ENCODE data around the gene DHX30. TPM values are rescaled to one million over a fixed set of nuclear protein-coding genes. Genes with fewer than 3 reads are reported as not detected.

Gene DHX30
- total RNA-seq, 2 experiments from 2014 or later, result 96.6 to 102 TPM

DNA sequence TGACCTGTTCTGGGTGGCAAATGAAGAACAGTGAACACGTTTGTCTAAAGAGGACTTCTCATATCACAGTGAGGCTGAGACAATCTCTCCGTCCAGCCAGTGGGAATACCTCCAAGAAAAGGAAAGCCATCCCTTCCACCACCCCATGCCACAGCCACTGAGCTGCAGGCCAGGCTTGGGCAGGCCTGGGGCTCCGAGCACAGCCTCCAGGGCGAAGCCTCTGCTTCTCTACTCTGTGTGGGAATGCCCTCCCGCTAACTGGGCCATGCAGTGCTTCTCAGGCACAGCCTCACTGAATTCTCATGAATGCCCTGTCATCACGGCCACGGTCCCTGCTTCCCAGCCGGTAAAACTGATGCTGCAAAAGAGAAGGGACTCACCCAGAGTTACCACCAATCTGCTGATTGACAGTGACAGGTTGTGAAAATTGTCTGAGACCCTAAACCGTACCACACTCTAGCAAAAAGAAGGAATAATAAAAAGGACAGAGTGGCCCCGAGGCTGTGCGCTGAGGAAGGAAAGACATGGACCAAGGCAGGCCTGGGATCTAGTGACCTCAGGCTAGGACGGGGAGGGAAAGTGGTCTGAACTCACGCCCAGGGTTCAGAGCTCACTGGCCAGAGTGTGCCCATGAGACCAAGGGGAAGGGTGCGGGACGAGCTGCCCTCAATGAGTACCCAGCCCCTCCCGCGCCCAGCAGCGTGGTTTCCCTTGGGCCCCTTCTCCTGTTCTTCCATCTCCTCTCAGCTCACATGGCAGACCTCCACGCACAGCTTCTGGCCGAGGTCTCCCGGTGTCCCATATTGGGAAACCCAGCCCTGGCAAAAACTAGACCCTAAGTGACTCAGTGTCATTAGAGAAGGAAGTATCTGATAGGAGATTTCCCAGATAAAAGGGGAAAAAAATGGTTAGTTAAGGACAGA, 52.8 kb downstream of the DHX30 start:
- H3K4me1 ChIP-seq (ENCODE audit: insufficient read depth, low read length, poor library complexity, severe bottlenecking), result no peaks in the 10 kb centered on the region
- ChIA-PET CTCF (ENCODE audit: unreplicated experiment) (no interaction called here), POLR2A (interaction anchor here (0.7 kb wide), 1 partner anchor 322 kb away, joined by 3 read pairs; no protein-coding TSS in a partner anchor)
- no peak overlapping the region for H3K4me2 ChIP-seq (ENCODE audit: low read length)
- H3K27ac ChIP-seq (ENCODE audit: low read depth, low read length, poor library complexity, severe bottlenecking), result no peak overlapping the region
- BruUV-seq (replicated peaks), result no TSS peak
- DNase-seq (ENCODE audit: low spot score), result no peak
- no peak overlapping the region for H3K4me3 ChIP-seq (ENCODE audit: low read depth, low read length, poor library complexity, severe bottlenecking)
- TF ChIP-seq, protein P1, sequence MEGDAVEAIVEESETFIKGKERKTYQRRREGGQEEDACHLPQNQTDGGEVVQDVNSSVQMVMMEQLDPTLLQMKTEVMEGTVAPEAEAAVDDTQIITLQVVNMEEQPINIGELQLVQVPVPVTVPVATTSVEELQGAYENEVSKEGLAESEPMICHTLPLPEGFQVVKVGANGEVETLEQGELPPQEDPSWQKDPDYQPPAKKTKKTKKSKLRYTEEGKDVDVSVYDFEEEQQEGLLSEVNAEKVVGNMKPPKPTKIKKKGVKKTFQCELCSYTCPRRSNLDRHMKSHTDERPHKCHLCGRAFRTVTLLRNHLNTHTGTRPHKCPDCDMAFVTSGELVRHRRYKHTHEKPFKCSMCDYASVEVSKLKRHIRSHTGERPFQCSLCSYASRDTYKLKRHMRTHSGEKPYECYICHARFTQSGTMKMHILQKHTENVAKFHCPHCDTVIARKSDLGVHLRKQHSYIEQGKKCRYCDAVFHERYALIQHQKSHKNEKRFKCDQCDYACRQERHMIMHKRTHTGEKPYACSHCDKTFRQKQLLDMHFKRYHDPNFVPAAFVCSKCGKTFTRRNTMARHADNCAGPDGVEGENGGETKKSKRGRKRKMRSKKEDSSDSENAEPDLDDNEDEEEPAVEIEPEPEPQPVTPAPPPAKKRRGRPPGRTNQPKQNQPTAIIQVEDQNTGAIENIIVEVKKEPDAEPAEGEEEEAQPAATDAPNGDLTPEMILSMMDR (conservative IDR thresholded peaks at IDR 0.05; ENCODE audit: low read length), result no peak
- TF ChIP-seq EZH2phosphoT487 (IDR thresholded peaks at IDR 0.05; ENCODE audit: borderline replicate concordance, low read depth, low read length), result no peak
- H3K9me2 ChIP-seq (ENCODE audit: insufficient read depth, low read length), result no peaks in the 10 kb centered on the region
- H4K20me1 ChIP-seq (ENCODE audit: insufficient read depth, low read length), result no peaks in the 10 kb centered on the region
- no peaks in the 10 kb centered on the region for H3K9me3 ChIP-seq (ENCODE audit: low read length)
- no peak overlapping the region for H2AFZ ChIP-seq (ENCODE audit: low read length)
- intact Hi-C loops (cut with micrococcal nuclease; ENCODE audit: unreplicated experiment), result no loop called here
- H3K36me3 ChIP-seq (ENCODE audit: insufficient read depth, low read length), result peaks cover 12% of the 10 kb centered on the region; the same call in 1 of the 2 replicates
- H3K79me2 ChIP-seq (ENCODE audit: insufficient read depth, low read depth, low read length), result no peaks in the 10 kb centered on the region

DNA sequence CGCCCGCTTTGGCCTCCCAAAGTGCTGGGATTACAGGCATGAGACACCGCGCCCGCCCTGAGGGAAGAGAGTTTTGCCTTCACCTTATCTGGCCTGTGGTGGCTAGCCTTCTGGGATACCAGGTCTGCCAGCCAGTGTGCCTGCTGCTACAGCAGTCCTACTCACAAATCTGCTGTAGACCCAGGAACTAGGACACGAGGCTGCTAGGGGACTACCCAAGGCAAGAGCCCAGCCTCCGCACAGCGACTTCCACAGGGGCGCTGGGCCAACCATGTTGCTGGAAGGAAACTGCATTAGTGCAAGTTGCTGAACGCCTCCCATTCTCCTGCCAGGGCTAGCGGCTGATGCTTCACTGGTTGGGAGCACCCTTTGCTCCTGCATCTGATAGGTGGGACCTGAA, 53.7 kb downstream of the DHX30 start:
- no TSS peak for BruUV-seq (replicated peaks)
- no peaks in the 10 kb centered on the region for H3K9me2 ChIP-seq (ENCODE audit: insufficient read depth, low read length)
- intact Hi-C loops (cut with micrococcal nuclease; ENCODE audit: unreplicated experiment), result no loop called here
- no peak overlapping the region for H3K4me3 ChIP-seq (ENCODE audit: low read depth, low read length, poor library complexity, severe bottlenecking)
- H3K79me2 ChIP-seq (ENCODE audit: insufficient read depth, low read depth, low read length), result no peaks in the 10 kb centered on the region
- DNase-seq (ENCODE audit: low spot score), result no peak
- CTCF ChIA-PET (ENCODE audit: unreplicated experiment), result no interaction called here
- H2AFZ ChIP-seq (ENCODE audit: low read length), result no peak overlapping the region
- H3K4me1 ChIP-seq (ENCODE audit: insufficient read depth, low read length, poor library complexity, severe bottlenecking), result no peaks in the 10 kb centered on the region
- no peak overlapping the region for H3K27ac ChIP-seq (ENCODE audit: low read depth, low read length, poor library complexity, severe bottlenecking)
- peaks cover 3% of the 10 kb centered on the region; the same call in 1 of the 2 replicates for H3K36me3 ChIP-seq (ENCODE audit: insufficient read depth, low read length)
- no peaks in the 10 kb centered on the region for H4K20me1 ChIP-seq (ENCODE audit: insufficient read depth, low read length)
- H3K4me2 ChIP-seq (ENCODE audit: low read length), result no peak overlapping the region
- POLR2A ChIA-PET, result no interaction called here
- TF ChIP-seq EZH2phosphoT487 (IDR thresholded peaks at IDR 0.05; ENCODE audit: borderline replicate concordance, low read depth, low read length), result no peak
- TF ChIP-seq, protein P1 (conservative IDR thresholded peaks at IDR 0.05; ENCODE audit: low read length), result no peak
- no peaks in the 10 kb centered on the region for H3K9me3 ChIP-seq (ENCODE audit: low read length)

DNA sequence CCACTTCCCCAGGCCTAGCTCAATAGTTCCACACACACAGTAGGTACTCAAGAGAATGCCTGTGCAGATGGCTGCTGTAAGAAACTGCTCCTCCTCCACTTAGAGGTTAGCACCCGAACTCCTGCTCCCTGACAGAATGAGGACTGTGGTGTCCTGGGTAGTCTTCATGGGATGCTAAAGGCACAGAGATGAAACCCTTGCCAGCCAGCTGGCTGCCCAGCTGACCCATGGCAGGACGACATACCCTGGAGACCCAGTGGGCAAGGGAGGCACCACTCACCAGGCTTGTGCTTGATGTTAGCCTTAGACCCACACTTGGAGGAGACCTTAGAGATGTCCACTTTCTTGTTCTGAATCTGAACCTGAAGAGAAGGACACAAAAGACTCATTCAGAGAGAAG, 54.2 kb downstream of the DHX30 start:
- no TSS peak for BruUV-seq (replicated peaks)
- CTCF ChIA-PET (ENCODE audit: unreplicated experiment), result no interaction called here
- H3K4me1 ChIP-seq (ENCODE audit: insufficient read depth, low read length, poor library complexity, severe bottlenecking), result no peaks in the 10 kb centered on the region
- intact Hi-C loops (cut with micrococcal nuclease; ENCODE audit: unreplicated experiment), result no loop called here
- no peak overlapping the region for H2AFZ ChIP-seq (ENCODE audit: low read length)
- no peak overlapping the region for H3K27ac ChIP-seq (ENCODE audit: low read depth, low read length, poor library complexity, severe bottlenecking)
- H3K9me3 ChIP-seq (ENCODE audit: low read length), result no peaks in the 10 kb centered on the region
- TF ChIP-seq, protein P1 (conservative IDR thresholded peaks at IDR 0.05; ENCODE audit: low read length), result no peak
- no peak for TF ChIP-seq EZH2phosphoT487 (IDR thresholded peaks at IDR 0.05; ENCODE audit: borderline replicate concordance, low read depth, low read length)
- no peak overlapping the region for H3K4me3 ChIP-seq (ENCODE audit: low read depth, low read length, poor library complexity, severe bottlenecking)
- no peaks in the 10 kb centered on the region for H4K20me1 ChIP-seq (ENCODE audit: insufficient read depth, low read length)
- POLR2A ChIA-PET, result no interaction called here
- no peak for DNase-seq (ENCODE audit: low spot score)
- no peaks in the 10 kb centered on the region for H3K79me2 ChIP-seq (ENCODE audit: insufficient read depth, low read depth, low read length)
- no peak overlapping the region for H3K4me2 ChIP-seq (ENCODE audit: low read length)
- no peaks in the 10 kb centered on the region for H3K36me3 ChIP-seq (ENCODE audit: insufficient read depth, low read length)
- H3K9me2 ChIP-seq (ENCODE audit: insufficient read depth, low read length), result no peaks in the 10 kb centered on the region
